HepG2 (cell line): ENCODE data around the gene CADM4. TPM values are rescaled to one million over a fixed set of nuclear protein-coding genes. Genes with fewer than 3 reads are reported as not detected.

ENCODE experiments used
- FOXC1 ChIP-seq: sonication (generic); formaldehyde crosslinking; IDR thresholded peaks from 2 replicates; pipeline ENCODE4 v1.8.0; 2022; ENCODE audit warnings: mild to moderate bottlenecking, missing genetic modification reagents, borderline replicate concordance
- GATAD1 ChIP-seq: IDR thresholded peaks from 2 replicates; pipeline ENCODE4 v1.6.1; 2016; ENCODE audit warnings: missing genetic modification reagents, missing compliant biosample characterization
- HOXA3 ChIP-seq: sonication (generic); formaldehyde crosslinking; IDR thresholded peaks from 2 replicates; pipeline ENCODE4 v1.5.0; 2020; ENCODE audit warnings: missing genetic modification reagents
- HOXA7 ChIP-seq: sonication (generic); formaldehyde crosslinking; IDR thresholded peaks from 2 replicates; pipeline ENCODE4 v1.8.1; 2022; ENCODE audit warnings: mild to moderate bottlenecking, missing genetic modification reagents, moderate library complexity
- HOXA9 ChIP-seq: sonication (generic); formaldehyde crosslinking; IDR thresholded peaks from 2 replicates; pipeline ENCODE4 v1.8.1; 2022; ENCODE audit warnings: missing genetic modification reagents, mild to moderate bottlenecking, moderate library complexity, borderline replicate concordance
- IRF1 ChIP-seq: sonication (generic); formaldehyde crosslinking; IDR thresholded peaks from 2 replicates; pipeline ENCODE4 v1.4.0; 2020; ENCODE audit warnings: low read depth, mild to moderate bottlenecking, missing genetic modification reagents
- MEF2D ChIP-seq: sonication (generic); formaldehyde crosslinking; IDR thresholded peaks from 2 replicates; pipeline ENCODE4 v1.5.1; 2020; ENCODE audit warnings: mild to moderate bottlenecking, missing genetic modification reagents
- MTF2 ChIP-seq: sonication (generic); formaldehyde crosslinking; IDR thresholded peaks from 2 replicates; pipeline ENCODE4 v1.5.0; 2020; ENCODE audit warnings: missing genetic modification reagents, borderline replicate concordance
- POLR2G ChIP-seq: fragments of 200-400 bp; formaldehyde crosslinking; IDR thresholded peaks from 2 replicates; pipeline ENCODE4 v1.6.1; 2018; ENCODE audit warnings: mild to moderate bottlenecking, low read depth, low read length, moderate library complexity
- SCMH1 ChIP-seq: sonication (generic); formaldehyde crosslinking; IDR thresholded peaks from 2 replicates; pipeline ENCODE4 v1.9.0; 2021; ENCODE audit warnings: missing genetic modification reagents, mild to moderate bottlenecking, borderline replicate concordance
- SMC3 ChIP-seq: IDR thresholded peaks from 2 replicates; pipeline ENCODE4 v1.6.1; 2011; ENCODE audit warnings: low read length, improper control_type of control experiment
- SNAPC4 ChIP-seq: sonication (generic); formaldehyde crosslinking; IDR thresholded peaks from 2 replicates; pipeline ENCODE4 v1.4.0; 2020; ENCODE audit warnings: mild to moderate bottlenecking, missing genetic modification reagents
- TMF1 ChIP-seq: sonication (generic); formaldehyde crosslinking; IDR thresholded peaks from 2 replicates; pipeline ENCODE4 v1.8.1; 2022; ENCODE audit warnings: low read depth, missing genetic modification reagents
- ZBTB4 ChIP-seq: sonication (generic); formaldehyde crosslinking; IDR thresholded peaks from 2 replicates; pipeline ENCODE4 v1.4.0; 2020; ENCODE audit warnings: missing genetic modification reagents, mild to moderate bottlenecking, borderline replicate concordance
- ZFP37 ChIP-seq: sonication (generic); formaldehyde crosslinking; IDR thresholded peaks from 2 replicates; pipeline ENCODE4 v1.4.0; 2020; ENCODE audit warnings: missing genetic modification reagents, borderline replicate concordance
- ZNF562 ChIP-seq: sonication (generic); formaldehyde crosslinking; IDR thresholded peaks from 2 replicates; pipeline ENCODE4 v1.8.0; 2022; ENCODE audit warnings: missing genetic modification reagents, borderline replicate concordance
- polyA plus RNA-seq, 8 experiments: library from polyadenylated mRNA; depleted of rRNA in 3 of 8; stranded (reverse) in 7 of 8; unstranded in 1 of 8; fragments of >200 nt; fragmentation: Illumina TruSeq in 4 of 8; extraction: Trizol in 4 of 8; gene quantifications; 2 replicates each; pipeline versions ENCODE4 v1.2.1 to v1.2.3, GENCODE V29; 2011 to 2016; ENCODE audit warnings: low read depth in 4 of 8, missing spikeins in 1 of 8, mixed read lengths in 1 of 8; ENCODE audit not compliant: insufficient read depth in 1 of 8
- total RNA-seq, 5 experiments: library from RNA; depleted of rRNA; stranded (reverse); fragments of >200 nt; fragmentation: Illumina TruSeq; extraction: Trizol; gene quantifications; 2 replicates each; pipeline ENCODE4 v1.2.3, GENCODE V29; 2016; ENCODE audit warnings: low read depth in 1 of 5

CADM4 gene
- total and polyA plus RNA-seq, 2 of the 13 experiments (the other 11 are each of a cell fraction or from before 2014, with no cell fraction given) = 8.5 to 16.0 TPM

- no peak for TF ChIP-seq SNAPC4
- peak; percentile 57 for TF ChIP-seq POLR2G
- no peak for TF ChIP-seq SCMH1 (CRISPR knock-in tag)
- TF ChIP-seq ZFP37 (CRISPR knock-in tag) = 0 out of 2 replicates have a peak, but pooled peaks have one; percentile 31
- TF ChIP-seq FOXC1 = no peak
- 0 out of 2 replicates have a peak, but pooled peaks have one; percentile 48 for TF ChIP-seq GATAD1 (CRISPR knock-in tag)
- no peak for TF ChIP-seq HOXA9 (CRISPR knock-in tag)
- peak; percentile 93 for TF ChIP-seq SMC3
- no peak for TF ChIP-seq HOXA7 (CRISPR knock-in tag)
- TF ChIP-seq MEF2D (CRISPR knock-in tag) = no peak
- no peak for TF ChIP-seq TMF1 (CRISPR knock-in tag)
- no peak for TF ChIP-seq HOXA3
- TF ChIP-seq IRF1 (CRISPR knock-in tag) = no peak
- TF ChIP-seq MTF2 (CRISPR knock-in tag) = no peak
- no peak for TF ChIP-seq ZNF562 (CRISPR knock-in tag)
- TF ChIP-seq ZBTB4 = no peak
These were observed 12.3 kb upstream of the CADM4 start (continued) for GRCh38 chr19:43651758-43652545.
